BJ (cell line): ENCODE measurements around the gene ENDOG. TPM values are rescaled to one million over a fixed set of nuclear protein-coding genes. Genes with fewer than 3 reads are reported as not detected.
A peak's percentile ranks its signal among the peaks of the same experiment; 100 is the strongest.

ENCODE experiments used
- CTCF ChIA-PET: fragments of 350-600 bp; formaldehyde crosslinking; extraction: SDS; loops from one replicate; lab custom pipeline; 2021; ENCODE audit warnings: antibody characterized with exemption, inconsistent platforms; lab: Yijun Ruan, JAX
- POLR2A ChIA-PET: fragments of 300-600 bp; sonication (Branson Sonifier 250); formaldehyde crosslinking; extraction: SDS; loops from one replicate; lab custom pipeline; 2021; ENCODE audit warnings: antibody characterized with exemption; lab: Charles Lee
- DNase-seq: peaks from one replicate; pipeline ENCODE4 v3.0.0-alpha.2; 2011; ENCODE audit warnings: low read depth
- H3K27me3 ChIP-seq: 2 replicates; pipeline ENCODE4 v1.6.0; 2011; ENCODE audit warnings: low read length; ENCODE audit not compliant: control insufficient read depth, insufficient read depth
- H3K36me3 ChIP-seq: 2 replicates; pipeline ENCODE4 v1.5.1; 2011; ENCODE audit warnings: low read length; ENCODE audit not compliant: control insufficient read depth, insufficient read depth
- H3K4me3 ChIP-seq: 2 replicates; pipeline ENCODE4 v1.5.1; 2011; ENCODE audit warnings: low read depth, mild to moderate bottlenecking, control low read depth, low read length
- polyA minus RNA-seq: library from RNA; depleted of rRNA, polyadenylated mRNA; stranded (reverse); fragments of >200 nt; gene quantifications from 2 replicates; pipeline ENCODE4 v1.2.3, GENCODE V29; 2011; rRNA and poly(A)+ RNA removed
- polyA plus RNA-seq: library from polyadenylated mRNA; depleted of rRNA; stranded (reverse); fragments of >200 nt; gene quantifications from 2 replicates; pipeline ENCODE4 v1.2.3, GENCODE V29; 2011; rRNA removed
- TF ChIP-seq, protein P1 (sequence below): IDR thresholded peaks from 2 replicates; pipeline ENCODE4 v1.5.1; 2011; ENCODE audit warnings: low read depth, mild to moderate bottlenecking, control low read depth, inconsistent platforms, low read length, moderate library complexity; ENCODE audit not compliant: insufficient read depth

The ENDOG gene
- polyA plus RNA-seq = 13.3 and 20.7 TPM in 2 replicates
- 6.3 and 10.9 TPM in 2 replicates for polyA minus RNA-seq

- Histone ChIP-seq H3K4me3 (peak within 1 kb of the TSS; percentile 67), H3K27me3 (no peaks in the 10 kb centered on the region), H3K36me3 (peaks cover 7% of the 10 kb centered on the region; the same call in 1 of the 2 replicates)
- CTCF ChIA-PET = interaction anchor here (0.5 to 2.1 kb wide), 29 partner anchors 9 to 377 kb away, joined by 3 to 14 read pairs (median 4); partner anchors contain the start of genes PHYHD1, SPOUT1, ZDHHC12 and ZER1
- peak; percentile 88 for DNase-seq
- TF ChIP-seq, protein P1, sequence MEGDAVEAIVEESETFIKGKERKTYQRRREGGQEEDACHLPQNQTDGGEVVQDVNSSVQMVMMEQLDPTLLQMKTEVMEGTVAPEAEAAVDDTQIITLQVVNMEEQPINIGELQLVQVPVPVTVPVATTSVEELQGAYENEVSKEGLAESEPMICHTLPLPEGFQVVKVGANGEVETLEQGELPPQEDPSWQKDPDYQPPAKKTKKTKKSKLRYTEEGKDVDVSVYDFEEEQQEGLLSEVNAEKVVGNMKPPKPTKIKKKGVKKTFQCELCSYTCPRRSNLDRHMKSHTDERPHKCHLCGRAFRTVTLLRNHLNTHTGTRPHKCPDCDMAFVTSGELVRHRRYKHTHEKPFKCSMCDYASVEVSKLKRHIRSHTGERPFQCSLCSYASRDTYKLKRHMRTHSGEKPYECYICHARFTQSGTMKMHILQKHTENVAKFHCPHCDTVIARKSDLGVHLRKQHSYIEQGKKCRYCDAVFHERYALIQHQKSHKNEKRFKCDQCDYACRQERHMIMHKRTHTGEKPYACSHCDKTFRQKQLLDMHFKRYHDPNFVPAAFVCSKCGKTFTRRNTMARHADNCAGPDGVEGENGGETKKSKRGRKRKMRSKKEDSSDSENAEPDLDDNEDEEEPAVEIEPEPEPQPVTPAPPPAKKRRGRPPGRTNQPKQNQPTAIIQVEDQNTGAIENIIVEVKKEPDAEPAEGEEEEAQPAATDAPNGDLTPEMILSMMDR = peak; percentile 100
- POLR2A ChIA-PET = interaction anchor here (0.6 to 1.2 kb wide), 2 partner anchors 12 to 138 kb away, joined by 4 to 6 read pairs; partner anchors contain the start of gene SPOUT1
These were observed at the start of gene ENDOG for GRCh38 chr9:128818099-128818838. Gene ENDOG, plus strand, starts transcription at chr9:128818500. Its CDS starts 185 bp downstream, at chr9:128818685.

GRCh38 chr9:128768606-128769005 lies 49.7 kb upstream of the ENDOG start:
- TF ChIP-seq, protein P1 = no peak
- Histone ChIP-seq H3K27me3 (no peaks in the 10 kb centered on the region), H3K36me3 (peaks cover 3% of the 10 kb centered on the region), H3K4me3 (no peak overlapping the region)
- ChIA-PET CTCF (interaction anchor here (1.0 to 1.2 kb wide), 2 partner anchors 23 to 35 kb away, joined by 3 to 4 read pairs; no protein-coding TSS in a partner anchor), POLR2A (no interaction called here)
- no peak for DNase-seq

GRCh38 chr9:128770286-128771030 lies 47.8 kb upstream of the ENDOG start:
- peak overlapping the region; percentile 69 for H3K4me3 ChIP-seq
- POLR2A ChIA-PET = no interaction called here
- no peaks in the 10 kb centered on the region for H3K27me3 ChIP-seq
- TF ChIP-seq, protein P1 = no peak
- peaks cover 1% of the 10 kb centered on the region for H3K36me3 ChIP-seq
- no peak for DNase-seq
- CTCF ChIA-PET = interaction anchor here (0.7 to 1.6 kb wide), 4 partner anchors 9 to 646 kb away, joined by 3 to 5 read pairs (median 4); partner anchors contain the start of gene ENDOG

GRCh38 chr9:128771094-128771721 lies 47.1 kb upstream of the ENDOG start:
- no peak for DNase-seq
- H3K36me3 ChIP-seq = peaks cover 1% of the 10 kb centered on the region; the same call in 1 of the 2 replicates
- CTCF ChIA-PET = interaction anchor here (0.7 to 1.6 kb wide), 5 partner anchors 9 to 647 kb away, joined by 3 to 5 read pairs (median 4); partner anchors contain the start of gene ENDOG
- peak overlapping the region; percentile 69 for H3K4me3 ChIP-seq
- POLR2A ChIA-PET = no interaction called here
- TF ChIP-seq, protein P1 = no peak
- no peaks in the 10 kb centered on the region for H3K27me3 ChIP-seq
